Activated CD8-positive, alpha-beta memory T cell treated with anti-CD3 and anti-CD28 coated beads for 48 hours (primary cell): ENCODE measurements around the gene TDRD1.

Source experiments
- DNase-seq, 3 experiments: peaks; one replicate each; pipeline ENCODE4 v3.0.0-alpha.2; 2020; ENCODE audit warnings: low read depth in 2 of 3, low spot score in 2 of 3

The TDRD1 gene

GRCh38 chr10:114260366-114260765 lies 81.2 kb downstream of the TDRD1 start:
- no peak for DNase-seq

- DNase-seq, result no peak
These were observed 81.9 kb downstream of the TDRD1 start for GRCh38 chr10:114261076-114261475.

GRCh38 chr10:114262496-114262895 lies 83.3 kb downstream of the TDRD1 start:
- no peak for DNase-seq

DNA sequence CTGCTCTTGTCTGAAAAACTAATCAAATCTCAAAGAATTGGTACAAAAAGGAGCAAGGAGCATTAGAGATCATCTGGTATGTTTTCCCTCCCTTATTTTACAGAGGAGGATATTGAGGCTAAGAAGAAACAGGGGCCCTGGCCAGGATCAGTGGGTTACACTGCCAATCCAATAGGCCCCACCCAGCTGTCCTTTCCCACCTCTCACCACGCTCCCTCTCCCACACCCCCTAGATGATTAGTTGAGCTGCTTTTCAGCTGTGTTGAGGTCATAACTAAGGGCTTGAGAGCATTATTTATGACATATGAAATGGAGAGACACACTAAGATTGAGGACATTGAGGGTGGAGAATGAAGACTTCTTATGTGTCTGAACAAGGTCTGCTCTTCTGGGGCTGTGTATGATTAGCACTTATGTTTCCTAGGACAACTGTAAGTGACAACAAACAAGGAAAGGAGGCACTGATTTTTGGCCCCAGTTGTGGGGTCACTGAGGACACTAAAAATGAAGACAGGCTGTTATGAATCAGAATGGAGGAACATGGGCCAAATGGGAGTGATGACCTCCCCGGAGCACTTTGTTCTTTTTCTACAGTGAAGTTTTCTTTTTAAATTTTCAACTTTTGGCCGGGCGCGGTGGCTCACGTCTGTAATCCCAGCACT lies 86.4 kb downstream of the TDRD1 start:
- no peak for DNase-seq

GRCh38 chr10:114266521-114266920 lies 87.4 kb downstream of the TDRD1 start:
- no peak for DNase-seq

DNA sequence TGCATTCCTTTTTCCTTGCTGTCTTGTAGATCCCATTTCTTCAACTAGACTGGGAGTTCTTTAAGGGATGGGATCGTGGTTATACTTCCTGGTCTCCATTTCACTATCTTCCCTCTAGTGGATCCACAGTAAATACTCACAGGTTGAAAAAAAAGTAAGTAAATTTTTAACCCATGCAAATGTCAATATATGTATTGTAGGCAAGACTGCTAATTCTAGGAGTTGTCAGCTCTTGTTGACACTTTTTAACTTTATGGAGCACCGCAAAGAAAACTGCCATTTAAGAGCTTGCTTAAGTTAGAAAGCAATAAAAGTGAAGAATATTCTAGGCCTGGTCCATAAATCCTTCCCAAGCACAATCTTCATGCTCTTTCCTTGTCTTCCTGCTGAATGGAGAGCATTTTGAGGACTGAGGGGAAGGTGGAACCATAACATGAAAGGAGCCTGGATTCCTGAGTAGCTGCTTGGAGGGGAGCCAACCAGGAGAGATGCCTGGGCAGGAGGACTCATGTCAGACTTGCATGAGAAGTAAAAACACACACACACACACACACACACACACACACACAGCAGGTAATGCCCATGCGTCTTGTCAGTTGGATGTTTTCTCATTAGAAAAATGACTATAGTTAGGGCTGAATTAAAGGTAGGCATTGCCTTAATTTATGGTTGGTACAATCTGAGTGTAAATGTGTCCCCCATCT lies 92.1 kb downstream of the TDRD1 start:
- DNase-seq, result no peak

DNA sequence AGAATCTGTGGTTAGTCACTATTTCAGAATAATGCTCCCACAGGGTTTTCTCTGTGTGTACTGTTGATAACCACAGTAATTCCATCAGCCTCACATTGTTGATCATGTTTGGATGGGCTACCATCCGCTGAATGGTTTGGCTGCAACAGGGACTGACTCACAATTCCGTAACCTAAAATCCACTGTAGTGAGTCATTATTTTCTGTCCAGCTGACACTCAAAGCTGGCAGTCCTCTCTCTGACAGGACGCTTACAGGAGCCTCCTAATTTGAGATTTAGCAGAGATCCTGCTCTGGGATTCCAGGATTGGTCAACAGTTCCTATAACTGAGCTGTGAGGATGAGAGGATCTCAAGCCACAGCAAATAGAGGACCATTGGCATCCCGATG lies 92.6 kb downstream of the TDRD1 start:
- no peak for DNase-seq

DNA sequence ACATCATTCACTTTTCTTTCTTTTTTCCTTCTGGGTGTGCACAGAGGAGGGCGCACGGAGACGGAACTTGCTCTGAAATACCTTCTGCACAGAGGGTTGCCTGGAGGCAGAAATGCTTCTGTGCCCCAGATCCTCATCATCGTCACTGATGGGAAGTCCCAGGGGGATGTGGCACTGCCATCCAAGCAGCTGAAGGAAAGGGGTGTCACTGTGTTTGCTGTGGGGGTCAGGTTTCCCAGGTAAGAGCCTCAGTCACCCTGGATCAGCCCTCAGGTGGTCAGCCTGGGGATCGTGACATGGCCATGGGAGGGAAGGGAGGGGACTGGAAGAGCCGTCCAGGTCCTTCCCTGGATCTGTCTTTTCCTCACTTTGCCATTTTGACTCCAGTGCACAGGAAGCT lies 93.5 kb downstream of the TDRD1 start:
- no peak for DNase-seq

- DNase-seq, result no peak
These were observed 94.8 kb downstream of the TDRD1 start for GRCh38 chr10:114273910-114274309.

- DNase-seq, result no peak
These were observed 95.7 kb downstream of the TDRD1 start for GRCh38 chr10:114274616-114275453.

GRCh38 chr10:114276066-114276465 lies 96.9 kb downstream of the TDRD1 start:
- DNase-seq, result no peak

DNA sequence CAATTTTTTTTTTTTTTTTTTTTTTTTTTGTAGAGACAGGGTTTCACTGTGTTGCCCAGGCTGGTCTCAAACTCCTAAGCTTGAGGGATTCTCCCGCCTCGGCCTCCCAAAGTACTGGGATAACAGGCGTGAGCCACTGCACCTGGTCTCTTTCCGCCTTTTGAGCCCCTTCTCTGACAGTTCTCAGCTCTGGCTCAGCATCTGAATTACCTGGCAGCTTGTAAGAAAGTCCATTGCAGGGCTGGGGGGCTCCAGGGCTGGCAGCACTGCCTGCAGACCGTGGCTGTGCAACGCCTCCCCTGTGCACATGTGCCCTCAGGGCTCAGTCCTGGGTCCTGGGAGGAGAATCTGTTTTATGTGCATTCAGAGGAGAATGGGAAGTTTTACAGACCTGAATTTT lies 97.5 kb downstream of the TDRD1 start:
- DNase-seq, result no peak

DNA sequence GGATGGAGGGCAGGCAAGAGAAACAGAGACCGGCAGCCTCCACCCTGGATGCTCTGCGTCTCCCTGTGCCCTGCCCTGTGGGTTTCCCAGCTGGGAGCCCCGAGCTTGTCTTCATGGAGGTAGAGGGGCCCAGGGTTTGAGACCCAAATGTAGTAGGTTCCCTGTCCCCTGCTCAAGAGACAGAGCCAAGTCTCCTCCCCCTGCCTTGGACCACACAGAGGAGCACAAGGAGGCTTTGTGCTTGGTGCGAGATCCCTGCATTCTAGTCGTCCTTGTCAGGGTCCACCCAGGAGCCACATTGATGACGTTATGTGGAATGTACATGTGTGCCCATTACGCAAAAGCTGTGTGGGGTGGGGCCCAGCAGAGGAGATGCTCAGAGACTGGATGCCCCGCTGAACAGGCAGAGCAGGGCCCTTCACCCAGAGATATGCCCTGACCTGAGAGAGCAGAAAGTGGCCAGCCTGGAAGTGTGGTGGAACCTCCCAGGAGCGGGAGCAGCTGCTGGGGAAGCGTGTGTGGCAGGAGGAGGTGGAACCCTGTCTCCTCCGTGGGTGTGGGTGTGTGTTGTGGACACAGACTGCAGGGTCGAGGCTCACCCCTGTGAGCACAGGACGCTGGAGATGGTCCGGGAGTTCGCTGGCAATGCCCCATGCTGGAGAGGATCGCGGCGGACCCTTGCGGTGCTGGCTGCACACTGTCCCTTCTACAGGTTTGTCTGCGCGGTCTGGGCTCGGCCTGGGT lies 99.2 kb downstream of the TDRD1 start:
- DNase-seq, result no peak

GRCh38 chr10:114278884-114279191 lies 99.7 kb downstream of the TDRD1 start:
- no peak for DNase-seq

- DNase-seq, result no peak
These were observed 100.1 kb downstream of the TDRD1 start for GRCh38 chr10:114279289-114279688.

- DNase-seq, result no peak
These were observed 100.9 kb downstream of the TDRD1 start for GRCh38 chr10:114279901-114280644.

GRCh38 chr10:114281006-114281405 lies 101.9 kb downstream of the TDRD1 start:
- DNase-seq, result no peak

DNA sequence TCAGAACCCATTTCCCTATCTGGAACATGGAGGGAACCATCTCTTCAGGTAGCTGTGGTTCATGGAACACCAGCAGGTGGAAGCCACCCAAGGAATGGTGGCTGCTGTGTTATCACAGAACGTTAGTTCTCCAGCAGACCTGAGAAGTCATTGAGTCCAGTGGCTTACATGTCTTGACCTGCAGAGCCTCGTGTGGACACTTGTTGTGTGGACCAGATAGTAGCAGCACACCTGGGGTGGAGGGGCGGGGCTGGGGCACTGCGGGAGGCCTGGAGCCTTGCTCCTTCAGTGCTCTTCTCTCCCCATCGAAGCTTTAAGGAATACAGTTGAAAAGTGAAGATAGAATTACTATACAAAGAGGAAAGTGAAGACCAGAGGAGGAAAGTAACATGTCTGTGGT lies 102.3 kb downstream of the TDRD1 start:
- DNase-seq, result no peak
